Measurements from ENCODE around the gene LILRB4.

DNA sequence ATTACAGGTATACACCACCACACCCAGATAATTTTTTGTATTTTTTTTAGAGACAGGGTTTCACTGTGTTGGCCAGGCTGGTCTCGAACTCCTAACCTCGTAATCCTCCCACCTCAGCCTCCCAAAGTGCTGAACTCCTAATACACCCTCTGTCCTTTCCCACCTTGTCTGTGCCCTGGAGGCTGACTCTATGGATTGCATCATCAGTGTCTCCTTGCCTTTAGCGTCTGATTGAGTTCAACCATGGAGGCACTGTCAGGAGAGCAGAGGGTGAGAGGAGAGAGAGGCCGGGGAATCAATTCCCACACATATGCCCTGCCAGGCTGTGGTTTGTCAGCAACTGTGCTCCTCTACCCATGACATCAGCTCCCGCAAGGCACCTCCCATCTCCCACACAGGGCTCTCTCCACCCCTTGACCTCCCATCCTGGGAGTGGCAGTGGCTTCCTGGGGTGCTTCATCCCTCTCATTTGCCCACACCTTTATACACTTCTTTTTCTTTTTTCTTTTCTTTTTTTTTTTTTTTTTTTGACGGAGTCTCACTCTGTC is 12.6 kb upstream of the LILRB4 start:
- TF ChIP-seq EZH2 (IDR thresholded peaks at IDR 0.05), result no peak
- TF ChIP-seq, protein P1, sequence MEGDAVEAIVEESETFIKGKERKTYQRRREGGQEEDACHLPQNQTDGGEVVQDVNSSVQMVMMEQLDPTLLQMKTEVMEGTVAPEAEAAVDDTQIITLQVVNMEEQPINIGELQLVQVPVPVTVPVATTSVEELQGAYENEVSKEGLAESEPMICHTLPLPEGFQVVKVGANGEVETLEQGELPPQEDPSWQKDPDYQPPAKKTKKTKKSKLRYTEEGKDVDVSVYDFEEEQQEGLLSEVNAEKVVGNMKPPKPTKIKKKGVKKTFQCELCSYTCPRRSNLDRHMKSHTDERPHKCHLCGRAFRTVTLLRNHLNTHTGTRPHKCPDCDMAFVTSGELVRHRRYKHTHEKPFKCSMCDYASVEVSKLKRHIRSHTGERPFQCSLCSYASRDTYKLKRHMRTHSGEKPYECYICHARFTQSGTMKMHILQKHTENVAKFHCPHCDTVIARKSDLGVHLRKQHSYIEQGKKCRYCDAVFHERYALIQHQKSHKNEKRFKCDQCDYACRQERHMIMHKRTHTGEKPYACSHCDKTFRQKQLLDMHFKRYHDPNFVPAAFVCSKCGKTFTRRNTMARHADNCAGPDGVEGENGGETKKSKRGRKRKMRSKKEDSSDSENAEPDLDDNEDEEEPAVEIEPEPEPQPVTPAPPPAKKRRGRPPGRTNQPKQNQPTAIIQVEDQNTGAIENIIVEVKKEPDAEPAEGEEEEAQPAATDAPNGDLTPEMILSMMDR (IDR thresholded peaks at IDR 0.05), result no peak
- TF ChIP-seq EZH2phosphoT487 (IDR thresholded peaks at IDR 0.05), result no peak
